ENCODE data around the gene REXO1.

REXO1 gene

GRCh38 chr19:1827566-1828278 lies 20.6 kb downstream of the REXO1 start:
- Histone ChIP-seq H3K4me1 (ENCODE audit: control insufficient read depth, insufficient read depth, low read length) (no peaks in the 10 kb centered on the region), H3K9ac (ENCODE audit: low read length) (no peak overlapping the region), H3K4me3 (ENCODE audit: low read length) (no peak overlapping the region), H3K27ac (ENCODE audit: low read depth, low read length) (no peak overlapping the region), H3K27me3 (ENCODE audit: control insufficient read depth, insufficient read depth, low read length) (no peaks in the 10 kb centered on the region), H3K36me3 (ENCODE audit: control insufficient read depth, insufficient read depth, low read length) (peaks cover 9% of the 10 kb centered on the region)

- no peak overlapping the region for H3K4me3 ChIP-seq (ENCODE audit: low read length)
- peaks cover 6% of the 10 kb centered on the region for H3K36me3 ChIP-seq (ENCODE audit: control insufficient read depth, insufficient read depth, low read length)
- no peak overlapping the region for H3K9ac ChIP-seq (ENCODE audit: low read length)
- no peak overlapping the region for H3K27ac ChIP-seq (ENCODE audit: low read depth, low read length)
- H3K27me3 ChIP-seq (ENCODE audit: control insufficient read depth, insufficient read depth, low read length), result no peaks in the 10 kb centered on the region
- no peaks in the 10 kb centered on the region for H3K4me1 ChIP-seq (ENCODE audit: control insufficient read depth, insufficient read depth, low read length)
Observed at GRCh38 chr19:1826557-1827521, 21.4 kb downstream of the REXO1 start.

DNA sequence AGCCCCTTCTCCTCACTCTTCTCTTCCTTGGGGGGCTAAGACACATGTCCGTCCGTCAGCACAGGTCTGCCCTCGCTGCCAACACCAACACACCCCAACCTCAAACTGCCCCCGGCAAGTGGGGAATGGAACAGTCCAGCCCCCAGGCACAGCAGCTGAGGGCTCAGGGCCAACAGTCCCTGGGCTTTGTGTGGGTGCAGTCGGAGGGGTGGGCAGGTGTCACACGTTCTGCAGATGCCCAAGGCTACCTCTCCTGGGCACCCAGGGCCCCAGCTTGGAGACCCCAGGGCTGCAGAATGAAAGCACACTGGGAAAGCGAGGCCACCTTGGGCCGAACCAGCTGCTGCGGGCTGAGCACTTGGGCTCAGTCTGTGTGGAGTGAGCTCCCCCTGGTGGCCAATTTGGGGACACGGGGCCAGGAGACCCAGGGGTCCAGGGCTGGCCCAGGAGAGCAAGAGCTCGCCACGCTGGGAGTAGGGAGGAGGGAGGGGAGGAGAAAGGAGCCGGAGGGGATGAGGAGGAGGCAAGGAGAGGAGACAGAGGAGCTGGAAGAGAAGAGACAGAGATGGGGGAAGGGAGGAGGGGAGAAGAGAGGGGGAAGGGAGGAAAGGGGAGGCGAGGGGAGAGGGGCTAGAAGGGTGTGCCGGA lies 22.2 kb downstream of the REXO1 start:
- Histone ChIP-seq H3K4me3 (ENCODE audit: low read length) (no peak overlapping the region), H3K4me1 (ENCODE audit: control insufficient read depth, insufficient read depth, low read length) (no peaks in the 10 kb centered on the region), H3K36me3 (ENCODE audit: control insufficient read depth, insufficient read depth, low read length) (peaks cover 10% of the 10 kb centered on the region), H3K9ac (ENCODE audit: low read length) (no peak overlapping the region), H3K27ac (ENCODE audit: low read depth, low read length) (no peak overlapping the region), H3K27me3 (ENCODE audit: control insufficient read depth, insufficient read depth, low read length) (no peaks in the 10 kb centered on the region)

GRCh38 chr19:1824252-1824622 lies 24.0 kb downstream of the REXO1 start:
- Histone ChIP-seq H3K4me3 (ENCODE audit: low read length) (no peak overlapping the region), H3K36me3 (ENCODE audit: control insufficient read depth, insufficient read depth, low read length) (peaks cover 15% of the 10 kb centered on the region), H3K4me1 (ENCODE audit: control insufficient read depth, insufficient read depth, low read length) (no peaks in the 10 kb centered on the region), H3K27me3 (ENCODE audit: control insufficient read depth, insufficient read depth, low read length) (no peaks in the 10 kb centered on the region), H3K27ac (ENCODE audit: low read depth, low read length) (no peak overlapping the region), H3K9ac (ENCODE audit: low read length) (no peak overlapping the region)

DNA sequence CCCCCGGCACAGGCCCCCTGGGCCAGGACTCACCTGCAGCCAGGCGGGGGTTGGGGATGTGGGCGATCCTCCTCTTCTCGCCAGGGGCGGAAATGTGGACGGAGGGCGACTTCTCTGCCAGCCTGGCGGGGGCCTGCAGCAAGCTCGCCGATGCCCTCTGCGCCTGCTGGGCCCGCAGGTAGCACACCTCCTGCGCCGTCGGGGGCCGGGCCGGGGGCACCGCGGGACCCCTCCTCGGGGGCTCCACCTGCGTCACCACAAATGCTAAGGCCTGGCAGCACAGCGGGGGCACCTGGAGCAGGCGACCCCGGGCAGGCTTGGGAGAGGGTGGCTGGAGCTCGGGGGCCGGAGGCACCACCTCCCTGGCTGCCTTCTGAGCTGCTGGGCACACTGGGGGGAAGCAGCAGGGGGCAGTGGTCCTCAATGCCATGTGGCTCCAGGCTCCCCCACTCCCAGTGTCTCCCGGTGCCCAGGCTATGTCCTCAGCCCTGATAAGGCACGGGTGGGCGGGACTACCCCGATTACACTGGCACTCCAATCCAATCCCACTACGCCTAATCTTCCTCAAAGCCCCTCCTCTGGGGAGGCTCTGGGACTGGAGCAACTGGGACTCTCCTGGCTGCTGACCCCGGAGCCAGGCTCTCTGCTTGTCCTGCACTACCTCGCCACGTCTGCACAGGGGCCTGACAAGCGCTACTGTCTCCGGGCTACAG lies 24.6 kb downstream of the REXO1 start:
- no peak overlapping the region for H3K9ac ChIP-seq (ENCODE audit: low read length)
- H3K27me3 ChIP-seq (ENCODE audit: control insufficient read depth, insufficient read depth, low read length), result no peaks in the 10 kb centered on the region
- peaks cover 15% of the 10 kb centered on the region for H3K36me3 ChIP-seq (ENCODE audit: control insufficient read depth, insufficient read depth, low read length)
- no peak overlapping the region for H3K27ac ChIP-seq (ENCODE audit: low read depth, low read length)
- no peak overlapping the region for H3K4me3 ChIP-seq (ENCODE audit: low read length)
- no peaks in the 10 kb centered on the region for H3K4me1 ChIP-seq (ENCODE audit: control insufficient read depth, insufficient read depth, low read length)

GRCh38 chr19:1823020-1823419 lies 25.3 kb downstream of the REXO1 start:
- Histone ChIP-seq H3K27me3 (ENCODE audit: control insufficient read depth, insufficient read depth, low read length) (no peaks in the 10 kb centered on the region), H3K27ac (ENCODE audit: low read depth, low read length) (no peak overlapping the region), H3K9ac (ENCODE audit: low read length) (no peak overlapping the region), H3K4me1 (ENCODE audit: control insufficient read depth, insufficient read depth, low read length) (no peaks in the 10 kb centered on the region), H3K36me3 (ENCODE audit: control insufficient read depth, insufficient read depth, low read length) (peaks cover 17% of the 10 kb centered on the region), H3K4me3 (ENCODE audit: low read length) (no peak overlapping the region)

DNA sequence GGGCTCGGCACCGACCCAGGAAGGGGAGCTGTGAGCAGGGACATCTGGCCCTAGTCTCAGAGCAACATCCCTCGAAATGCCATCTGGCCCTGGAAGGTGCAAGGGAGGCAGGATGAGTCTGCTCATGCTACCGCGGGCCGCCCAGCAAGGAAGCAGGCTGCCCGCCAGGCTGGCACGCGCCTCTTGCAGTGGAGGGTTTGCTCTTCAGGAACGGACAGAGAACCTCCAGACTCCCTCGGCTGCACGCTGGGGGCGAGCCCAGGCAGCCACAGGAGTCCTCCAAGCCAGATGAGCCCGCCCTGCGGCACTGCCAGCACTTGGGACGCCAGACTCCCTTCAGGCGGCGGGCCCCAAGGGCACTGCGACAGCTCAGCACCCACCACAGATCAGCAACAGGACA lies 26.1 kb downstream of the REXO1 start:
- Histone ChIP-seq H3K27ac (ENCODE audit: low read depth, low read length) (no peak overlapping the region), H3K36me3 (ENCODE audit: control insufficient read depth, insufficient read depth, low read length) (peaks cover 22% of the 10 kb centered on the region)

GRCh38 chr19:1819341-1820255 lies 28.7 kb downstream of the REXO1 start:
- Histone ChIP-seq H3K27ac (ENCODE audit: low read depth, low read length) (no peak overlapping the region), H3K27me3 (ENCODE audit: control insufficient read depth, insufficient read depth, low read length) (no peaks in the 10 kb centered on the region), H3K36me3 (ENCODE audit: control insufficient read depth, insufficient read depth, low read length) (peaks cover 26% of the 10 kb centered on the region), H3K9ac (ENCODE audit: low read length) (no peak overlapping the region), H3K4me3 (ENCODE audit: low read length) (no peak overlapping the region), H3K4me1 (ENCODE audit: control insufficient read depth, insufficient read depth, low read length) (no peaks in the 10 kb centered on the region)

More for the DNA sequence above, 26.1 kb downstream of the REXO1 start:
- Histone ChIP-seq H3K4me3 (ENCODE audit: low read length) (no peak overlapping the region), H3K27me3 (ENCODE audit: control insufficient read depth, insufficient read depth, low read length) (no peaks in the 10 kb centered on the region), H3K9ac (ENCODE audit: low read length) (no peak overlapping the region), H3K4me1 (ENCODE audit: control insufficient read depth, insufficient read depth, low read length) (no peaks in the 10 kb centered on the region)

- Histone ChIP-seq H3K4me1 (ENCODE audit: control insufficient read depth, insufficient read depth, low read length) (no peaks in the 10 kb centered on the region), H3K36me3 (ENCODE audit: control insufficient read depth, insufficient read depth, low read length) (peaks cover 21% of the 10 kb centered on the region), H3K9ac (ENCODE audit: low read length) (no peak overlapping the region), H3K4me3 (ENCODE audit: low read length) (no peak overlapping the region), H3K27ac (ENCODE audit: low read depth, low read length) (no peak overlapping the region), H3K27me3 (ENCODE audit: control insufficient read depth, insufficient read depth, low read length) (no peaks in the 10 kb centered on the region)
Observed at GRCh38 chr19:1818549-1819195, 29.6 kb downstream of the REXO1 start.

- H3K27me3 ChIP-seq (ENCODE audit: control insufficient read depth, insufficient read depth, low read length), result no peaks in the 10 kb centered on the region
- peaks cover 21% of the 10 kb centered on the region for H3K36me3 ChIP-seq (ENCODE audit: control insufficient read depth, insufficient read depth, low read length)
- peaks cover 7% of the 10 kb centered on the region for H3K4me1 ChIP-seq (ENCODE audit: control insufficient read depth, insufficient read depth, low read length)
- no peak overlapping the region for H3K9ac ChIP-seq (ENCODE audit: low read length)
- no peak overlapping the region for H3K27ac ChIP-seq (ENCODE audit: low read depth, low read length)
- no peak overlapping the region for H3K4me3 ChIP-seq (ENCODE audit: low read length)
Observed at GRCh38 chr19:1817553-1818179, 30.6 kb downstream of the REXO1 start.

All from rectal smooth muscle tissue (tissue), 1 donor.